Measurements from ENCODE around the gene FBXO44. TPM values are rescaled to one million over a fixed set of nuclear protein-coding genes. Genes with fewer than 3 reads are reported as not detected.

FBXO44 gene
- total RNA-seq, 2 donors from 2014 or later, result 12.9 to 30.6 TPM

DNA sequence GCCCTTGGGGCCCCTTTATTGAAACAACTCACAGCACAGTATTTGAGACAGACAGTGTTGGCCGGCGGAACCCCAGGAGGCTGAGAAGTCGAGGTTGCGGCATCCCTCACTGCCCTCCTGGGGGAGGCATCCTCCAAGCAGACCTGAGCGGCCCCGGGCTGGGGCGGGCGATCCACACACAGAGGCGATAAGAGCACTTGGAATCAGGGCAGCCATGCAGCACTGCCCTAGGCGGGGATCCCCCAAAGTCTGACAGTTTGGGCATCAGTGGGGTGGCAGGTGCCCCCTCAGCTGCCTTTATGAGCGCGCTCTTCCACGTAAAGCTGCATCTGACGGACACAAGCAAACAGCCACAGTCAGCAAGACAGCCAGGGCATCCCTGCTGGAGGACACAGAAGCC is 19.8 kb downstream of the FBXO44 start:
- H3K9me3 ChIP-seq, result no peaks in the 10 kb centered on the region
- 93% methylated on average over 14 of the region's 14 CpGs; no CpG with 5 or more reads in 1 of the 2 donors for WGBS, 2 donors
- DNase-seq (no peak), ATAC-seq (no peak)
- peaks cover 0 to 8% of the 10 kb centered on the region in 2 donors for H3K36me3 ChIP-seq (replicated peaks in 1 of 2; ENCODE audit: insufficient read depth in 1 of 2, low read depth in 2 of 2)
- no peaks in the 10 kb centered on the region for H3K27me3 ChIP-seq
- TF ChIP-seq, protein P1, sequence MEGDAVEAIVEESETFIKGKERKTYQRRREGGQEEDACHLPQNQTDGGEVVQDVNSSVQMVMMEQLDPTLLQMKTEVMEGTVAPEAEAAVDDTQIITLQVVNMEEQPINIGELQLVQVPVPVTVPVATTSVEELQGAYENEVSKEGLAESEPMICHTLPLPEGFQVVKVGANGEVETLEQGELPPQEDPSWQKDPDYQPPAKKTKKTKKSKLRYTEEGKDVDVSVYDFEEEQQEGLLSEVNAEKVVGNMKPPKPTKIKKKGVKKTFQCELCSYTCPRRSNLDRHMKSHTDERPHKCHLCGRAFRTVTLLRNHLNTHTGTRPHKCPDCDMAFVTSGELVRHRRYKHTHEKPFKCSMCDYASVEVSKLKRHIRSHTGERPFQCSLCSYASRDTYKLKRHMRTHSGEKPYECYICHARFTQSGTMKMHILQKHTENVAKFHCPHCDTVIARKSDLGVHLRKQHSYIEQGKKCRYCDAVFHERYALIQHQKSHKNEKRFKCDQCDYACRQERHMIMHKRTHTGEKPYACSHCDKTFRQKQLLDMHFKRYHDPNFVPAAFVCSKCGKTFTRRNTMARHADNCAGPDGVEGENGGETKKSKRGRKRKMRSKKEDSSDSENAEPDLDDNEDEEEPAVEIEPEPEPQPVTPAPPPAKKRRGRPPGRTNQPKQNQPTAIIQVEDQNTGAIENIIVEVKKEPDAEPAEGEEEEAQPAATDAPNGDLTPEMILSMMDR (IDR thresholded peaks at IDR 0.05), result no peak
- TF ChIP-seq POLR2A (IDR thresholded peaks at IDR 0.05), result no peak
- H3K27ac ChIP-seq, result no peak overlapping the region
- no peaks in the 10 kb centered on the region for H3K4me1 ChIP-seq
- intact Hi-C loops (cut with DNase I), result no loop called here
- H3K4me3 ChIP-seq, result no peak overlapping the region

DNA sequence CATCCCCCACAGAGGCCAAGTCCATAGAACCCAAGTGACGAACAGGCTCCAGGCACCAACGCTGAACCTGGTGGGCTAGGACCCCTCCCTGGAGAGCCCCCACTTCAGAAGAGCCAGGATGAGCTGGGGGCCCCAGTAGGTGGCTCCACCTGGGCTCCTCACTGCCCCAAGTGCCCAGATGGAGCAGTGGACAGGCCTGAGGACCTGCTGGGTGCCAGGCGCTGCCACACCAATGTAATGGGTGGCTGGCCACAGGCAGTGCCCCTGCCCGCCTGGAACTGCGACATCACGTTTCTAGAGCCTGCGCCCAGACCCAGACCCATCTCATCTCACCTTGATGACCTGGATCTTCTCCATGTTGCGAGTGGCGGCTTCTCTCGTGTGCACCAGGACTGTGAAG is 20.6 kb downstream of the FBXO44 start:
- DNase-seq, result no peak
- H3K36me3 ChIP-seq (replicated peaks in 1 of 2; ENCODE audit: insufficient read depth in 1 of 2, low read depth in 2 of 2), result peaks cover 0 to 8% of the 10 kb centered on the region in 2 donors
- H3K27me3 ChIP-seq, result no peaks in the 10 kb centered on the region
- no peak overlapping the region for H3K27ac ChIP-seq
- TF ChIP-seq, protein P1 (IDR thresholded peaks at IDR 0.05), result no peak
- no peak for TF ChIP-seq POLR2A (IDR thresholded peaks at IDR 0.05)
- no peak for ATAC-seq
- intact Hi-C loops (cut with DNase I), result no loop called here
- H3K4me1 ChIP-seq, result peaks cover 8% of the 10 kb centered on the region
- no peaks in the 10 kb centered on the region for H3K9me3 ChIP-seq
- WGBS, 2 donors, result 92 to 96% methylated on average over 8 to 10 of the region's 10 CpGs
- no peak overlapping the region for H3K4me3 ChIP-seq

DNA sequence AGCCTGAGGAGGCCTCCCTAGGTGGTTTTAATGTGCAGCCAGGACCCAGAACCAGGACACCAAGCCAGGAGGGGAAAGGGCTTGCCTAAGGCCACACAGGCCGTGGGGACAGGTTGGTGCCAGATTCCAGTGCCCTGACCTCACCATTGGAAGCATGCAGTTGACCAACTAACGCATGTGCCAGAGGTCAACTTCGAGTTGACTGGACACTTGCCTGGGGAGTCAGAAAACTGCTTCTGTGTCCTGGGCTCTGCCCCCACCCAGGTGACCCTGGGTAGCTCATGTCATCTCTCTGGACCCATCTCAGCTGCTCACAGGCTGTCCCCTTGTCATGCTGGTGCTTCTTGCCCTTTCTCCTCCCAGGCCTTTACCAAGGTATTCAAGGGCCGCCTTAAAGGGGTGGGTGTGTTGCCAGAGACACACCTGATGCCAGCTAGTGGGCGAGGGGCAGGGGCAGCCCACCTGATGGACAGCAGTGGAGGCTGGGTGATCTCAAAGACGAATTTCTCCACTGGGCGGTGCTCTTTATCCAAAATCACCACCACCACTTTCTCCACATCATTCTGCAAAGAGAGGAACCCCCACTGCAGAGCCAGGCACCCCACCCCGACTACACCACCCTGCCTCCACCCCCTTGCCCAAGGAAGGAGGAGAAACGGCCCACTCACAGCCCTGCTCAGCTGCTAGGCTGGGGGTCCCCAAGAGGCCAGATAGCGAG is 21.9 kb downstream of the FBXO44 start:
- no peak for ATAC-seq
- no peak for TF ChIP-seq POLR2A (IDR thresholded peaks at IDR 0.05)
- TF ChIP-seq, protein P1 (IDR thresholded peaks at IDR 0.05), result no peak
- peaks cover 0 to 8% of the 10 kb centered on the region in 2 donors for H3K36me3 ChIP-seq (replicated peaks in 1 of 2; ENCODE audit: insufficient read depth in 1 of 2, low read depth in 2 of 2)

DNA sequence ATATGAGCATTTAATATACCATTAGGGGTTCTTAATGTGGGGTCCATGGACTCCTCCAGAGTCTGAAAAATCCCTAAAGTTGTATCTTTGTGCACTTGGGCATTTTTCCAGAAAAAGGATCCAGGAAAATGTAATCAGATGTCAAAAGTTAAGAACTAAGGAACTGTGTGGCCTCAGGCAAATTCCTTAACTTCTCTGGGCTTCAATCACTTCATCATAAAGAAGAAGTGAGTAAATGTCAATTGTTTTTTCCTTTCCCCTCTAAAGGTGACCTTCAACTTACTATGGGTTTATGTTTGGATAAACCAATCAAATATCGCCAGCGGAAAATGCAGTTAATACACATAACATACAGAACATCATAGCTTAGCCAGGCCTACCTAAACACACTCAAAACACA is 23.8 kb downstream of the FBXO44 start:
- intact Hi-C loops (cut with DNase I), result no loop called here
- no peaks in the 10 kb centered on the region for H3K9me3 ChIP-seq
- peaks cover 0 to 5% of the 10 kb centered on the region in 2 donors for H3K36me3 ChIP-seq (replicated peaks in 1 of 2; ENCODE audit: insufficient read depth in 1 of 2, low read depth in 2 of 2)
- DNase-seq (no peak), ATAC-seq (no peak)
- no peak overlapping the region for H3K27ac ChIP-seq
- 97 to 98% methylated on average over 2 of the region's 2 CpGs for WGBS, 2 donors
- H3K4me3 ChIP-seq, result no peak overlapping the region
- TF ChIP-seq, protein P1 (IDR thresholded peaks at IDR 0.05), result no peak
- TF ChIP-seq POLR2A (IDR thresholded peaks at IDR 0.05), result no peak
- peaks cover 10% of the 10 kb centered on the region for H3K4me1 ChIP-seq
- H3K27me3 ChIP-seq, result no peaks in the 10 kb centered on the region

More for the DNA sequence above, 21.9 kb downstream of the FBXO44 start:
- Histone ChIP-seq H3K4me1 (peaks cover 10% of the 10 kb centered on the region), H3K4me3 (no peak overlapping the region), H3K9me3 (no peaks in the 10 kb centered on the region), H3K27me3 (no peaks in the 10 kb centered on the region), H3K27ac (no peak overlapping the region)
- intact Hi-C loops (cut with DNase I), result no loop called here
- WGBS, 2 donors, result 79 to 87% methylated on average over 8 to 10 of the region's 10 CpGs
- no peak for DNase-seq

All from body of pancreas (tissue), 4 donors.